ENCODE data around the gene GCLM. TPM values are rescaled to one million over a fixed set of nuclear protein-coding genes. Genes with fewer than 3 reads are reported as not detected.

Gene GCLM
- total and polyA plus RNA-seq, 2 donors (not counting 3 experiments of a cell fraction or from before 2014, with no cell fraction given), result 12.3 to 55.9 TPM

DNA sequence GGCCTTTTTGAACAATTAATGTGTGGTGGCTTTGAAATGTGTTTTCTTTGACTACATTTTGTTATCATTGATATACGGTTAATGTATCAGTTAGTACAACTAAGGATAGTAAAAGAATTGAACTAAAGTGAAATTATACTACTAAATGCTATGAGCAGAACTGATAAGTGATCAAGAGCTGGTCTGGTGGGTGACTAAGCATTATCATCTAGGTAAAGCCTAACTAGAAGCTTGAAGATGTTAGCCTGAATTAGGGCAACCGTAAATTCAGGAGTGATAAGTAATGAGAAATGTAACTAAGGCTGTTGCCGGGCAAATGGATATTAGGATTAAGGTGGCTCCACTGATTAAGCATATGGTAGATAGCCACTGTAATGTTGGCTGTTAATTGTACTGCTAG, 16.0 kb upstream of the GCLM start:
- Histone ChIP-seq H3K4me1 (ENCODE audit: control insufficient read depth, extremely low read depth, insufficient read depth, low read length) (no peaks in the 10 kb centered on the region), H3K27me3 (ENCODE audit: control insufficient read depth in 2 of 2, insufficient read depth in 2 of 2, low read length in 2 of 2) (peaks cover 0 to 3% of the 10 kb centered on the region in 2 experiments), H4K20me1 (replicated peaks; ENCODE audit: control insufficient read depth, extremely low read depth, insufficient read depth, low read length) (no peaks in the 10 kb centered on the region), H3K9me3 (replicated peaks; ENCODE audit: control insufficient read depth, insufficient read depth, low read length) (no peaks in the 10 kb centered on the region), H3K4me2 (ENCODE audit: insufficient read depth, low read length) (no peak overlapping the region), H3K9me1 (replicated peaks; ENCODE audit: control insufficient read depth, extremely low read depth, insufficient read depth, low read length) (no peaks in the 10 kb centered on the region), H2AFZ (ENCODE audit: low read depth, low read length) (no peak overlapping the region), H3K27ac (ENCODE audit: insufficient read depth, low read depth, low read length) (no peak overlapping the region), H3K79me2 (ENCODE audit: control insufficient read depth, insufficient read depth, low read length) (no peaks in the 10 kb centered on the region), H3K4me3 (replicated peaks in 1 of 3; ENCODE audit: insufficient read depth in 1 of 3, low read depth in 1 of 3, low read length in 3 of 3) (no peak overlapping the region), H3K36me3 (ENCODE audit: control insufficient read depth in 2 of 2, extremely low read depth in 1 of 2, insufficient read depth in 2 of 2, low read length in 2 of 2) (no peaks in the 10 kb centered on the region), H3K9ac (replicated peaks; ENCODE audit: extremely low read depth, insufficient read depth, low read length) (no peak overlapping the region)
- TF ChIP-seq MYC (IDR thresholded peaks at IDR 0.05; ENCODE audit: low read depth, low read length) (no peak), EZH2 (IDR thresholded peaks at IDR 0.05; ENCODE audit: borderline replicate concordance, low read depth, low read length, severe bottlenecking) (no peak), POLR2A (IDR thresholded peaks at IDR 0.05; ENCODE audit: low read depth, low read length) (no peak), FOS (IDR thresholded peaks at IDR 0.05; ENCODE audit: borderline replicate concordance, insufficient read depth, low read length) (no peak), GATA2 (IDR thresholded peaks at IDR 0.05; ENCODE audit: insufficient read depth, insufficient read length, low read depth, low read length) (no peak), JUN (IDR thresholded peaks at IDR 0.05; ENCODE audit: borderline replicate concordance, insufficient read depth, insufficient read length, low read depth) (no peak), POLR2AphosphoS5 (IDR thresholded peaks at IDR 0.05; ENCODE audit: insufficient read depth, low read depth, low read length) (no peak)
- TF ChIP-seq, protein P1, sequence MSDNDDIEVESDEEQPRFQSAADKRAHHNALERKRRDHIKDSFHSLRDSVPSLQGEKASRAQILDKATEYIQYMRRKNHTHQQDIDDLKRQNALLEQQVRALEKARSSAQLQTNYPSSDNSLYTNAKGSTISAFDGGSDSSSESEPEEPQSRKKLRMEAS (IDR thresholded peaks at IDR 0.05; ENCODE audit: insufficient read depth, insufficient read length), result no peak
- TF ChIP-seq, protein P2, sequence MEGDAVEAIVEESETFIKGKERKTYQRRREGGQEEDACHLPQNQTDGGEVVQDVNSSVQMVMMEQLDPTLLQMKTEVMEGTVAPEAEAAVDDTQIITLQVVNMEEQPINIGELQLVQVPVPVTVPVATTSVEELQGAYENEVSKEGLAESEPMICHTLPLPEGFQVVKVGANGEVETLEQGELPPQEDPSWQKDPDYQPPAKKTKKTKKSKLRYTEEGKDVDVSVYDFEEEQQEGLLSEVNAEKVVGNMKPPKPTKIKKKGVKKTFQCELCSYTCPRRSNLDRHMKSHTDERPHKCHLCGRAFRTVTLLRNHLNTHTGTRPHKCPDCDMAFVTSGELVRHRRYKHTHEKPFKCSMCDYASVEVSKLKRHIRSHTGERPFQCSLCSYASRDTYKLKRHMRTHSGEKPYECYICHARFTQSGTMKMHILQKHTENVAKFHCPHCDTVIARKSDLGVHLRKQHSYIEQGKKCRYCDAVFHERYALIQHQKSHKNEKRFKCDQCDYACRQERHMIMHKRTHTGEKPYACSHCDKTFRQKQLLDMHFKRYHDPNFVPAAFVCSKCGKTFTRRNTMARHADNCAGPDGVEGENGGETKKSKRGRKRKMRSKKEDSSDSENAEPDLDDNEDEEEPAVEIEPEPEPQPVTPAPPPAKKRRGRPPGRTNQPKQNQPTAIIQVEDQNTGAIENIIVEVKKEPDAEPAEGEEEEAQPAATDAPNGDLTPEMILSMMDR (IDR thresholded peaks at IDR 0.05; ENCODE audit: extremely low read depth in 1 of 2, insufficient read depth in 1 of 2, low read depth in 1 of 2, low read length in 2 of 2), result no peak
- ChIA-PET POLR2A (no interaction called here), CTCF (no interaction called here)
- no TSS peak for BruUV-seq (replicated peaks)
- dilution Hi-C loops (cut with MboI; ENCODE audit: extremely low pct_ligation_motif_present, low sequenced_read_pairs), result no loop called here
- FAIRE-seq (no peak), DNase-seq (ENCODE audit: low read depth, low spot score) (no peak)
- intact Hi-C loops (cut with micrococcal nuclease), result no loop called here
